GM19467 (cell line): ENCODE results near the gene EFNA5.

Experiments used
- ATAC-seq: cut with Tn5 transposase; IDR thresholded peaks from one replicate; pipeline ENCODE4 v1.9.1; 2021; ENCODE audit warnings: mild to moderate bottlenecking, moderate library complexity; ENCODE audit not compliant: unreplicated experiment

The EFNA5 gene

DNA sequence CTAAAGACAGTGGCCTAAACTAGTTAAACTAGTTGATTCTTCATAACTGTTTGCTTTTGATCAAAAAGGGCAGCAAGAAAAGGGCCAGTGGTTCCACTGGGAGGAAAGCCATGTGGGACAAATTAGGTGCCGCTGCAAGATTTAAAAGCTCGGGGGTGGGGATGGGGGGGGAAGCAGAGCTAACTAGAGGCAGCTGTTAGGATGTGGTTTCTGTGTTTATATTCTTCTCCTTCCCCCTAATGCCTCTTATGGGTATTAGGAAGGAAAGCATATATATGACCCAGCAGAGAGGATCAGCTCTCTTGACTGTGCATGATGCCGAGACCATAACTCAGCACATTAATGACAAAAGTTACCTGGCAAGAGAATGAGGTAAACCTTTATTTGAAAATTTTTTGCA is 65.7 kb downstream of the EFNA5 start:
- ATAC-seq: no peak

DNA sequence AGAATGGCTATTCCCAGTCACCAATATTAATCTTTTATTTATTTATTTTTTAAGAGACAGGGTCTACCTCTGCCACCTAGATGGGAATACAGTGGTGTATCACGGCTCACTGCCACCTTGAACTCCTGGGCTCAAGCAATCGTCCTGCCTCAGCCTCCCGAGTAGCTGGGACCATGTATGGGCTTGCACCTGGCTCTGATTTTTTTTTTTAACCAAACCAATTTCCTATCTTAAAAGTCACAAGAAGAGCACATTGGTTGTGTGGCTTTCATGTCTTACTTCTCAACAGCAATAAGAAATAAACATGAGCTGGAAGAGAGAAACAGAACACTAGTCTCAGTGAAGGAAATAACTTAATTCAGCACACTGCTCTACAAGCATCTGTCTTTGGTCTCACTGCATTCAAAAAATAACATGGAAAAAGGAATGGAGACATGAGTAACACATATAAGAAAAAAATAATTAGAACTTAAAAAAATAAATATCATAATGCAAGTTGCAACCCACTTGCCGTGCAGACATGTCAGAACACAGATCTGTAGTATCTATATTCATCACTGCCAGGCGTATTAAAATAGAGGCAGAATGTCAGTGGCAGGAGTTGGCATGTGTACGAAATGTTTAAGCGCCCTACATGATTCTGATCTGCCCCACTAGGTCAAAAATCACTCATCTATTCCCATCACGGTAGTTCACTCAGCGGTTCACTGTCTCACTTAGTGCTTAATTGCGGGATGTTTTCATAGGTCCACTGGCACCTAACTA is 66.4 kb downstream of the EFNA5 start:
- ATAC-seq: no peak

DNA sequence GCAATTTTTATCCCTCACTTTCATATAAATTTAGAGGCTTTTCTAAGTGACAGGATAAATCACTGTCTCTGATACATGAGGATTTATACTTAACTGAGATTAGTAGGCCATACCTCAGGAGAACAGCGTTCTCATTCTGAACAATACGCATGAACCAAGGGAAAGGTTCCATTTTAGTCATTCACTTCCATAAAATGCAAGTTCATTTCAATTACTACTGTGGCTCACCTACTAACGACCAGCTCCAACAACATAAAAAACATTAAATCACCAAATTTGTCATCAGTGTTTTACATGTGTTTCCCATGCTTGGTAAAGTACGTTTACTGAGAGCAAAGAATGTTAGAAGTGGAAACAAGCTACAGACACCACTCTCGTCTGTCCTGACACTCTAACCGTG is 67.4 kb downstream of the EFNA5 start:
- no peak for ATAC-seq

DNA sequence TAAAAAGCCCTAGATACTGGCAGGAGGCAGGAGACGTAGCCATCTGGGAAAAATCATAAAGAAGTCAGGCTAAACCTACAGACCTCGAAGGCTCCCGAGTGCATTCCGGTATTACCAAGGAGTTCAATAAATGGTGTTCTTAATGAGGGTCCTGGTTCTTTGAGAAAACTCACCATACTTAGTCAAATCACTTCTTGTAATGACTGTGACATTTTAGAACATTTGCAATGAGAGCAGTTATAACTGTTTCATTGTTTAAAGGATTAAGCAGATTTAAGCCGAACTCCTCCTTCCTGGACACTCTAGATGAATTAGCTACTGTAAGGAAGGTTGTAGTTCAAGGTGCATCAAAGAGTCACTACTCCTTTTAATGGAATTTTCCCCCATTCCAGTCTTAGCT is 67.8 kb downstream of the EFNA5 start:
- no peak for ATAC-seq

DNA sequence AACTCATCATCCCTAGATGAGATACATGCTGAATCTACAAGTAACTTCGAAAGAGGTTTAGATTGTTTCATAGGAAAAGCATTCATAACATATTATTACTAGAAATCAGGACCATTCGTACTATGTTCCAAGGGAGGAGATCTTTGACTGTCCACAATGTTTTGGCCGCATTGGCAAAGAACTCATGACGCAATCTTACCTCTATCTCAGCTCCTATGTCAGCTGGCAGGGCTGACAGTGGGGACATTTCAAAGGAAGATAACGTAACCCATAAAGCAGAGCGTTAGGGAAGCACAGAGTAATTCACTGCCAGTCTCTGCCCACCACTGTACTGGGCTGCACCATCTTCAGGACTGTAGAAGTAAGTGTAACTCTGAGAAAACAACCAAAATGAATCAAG is 69.7 kb downstream of the EFNA5 start:
- ATAC-seq: no peak

DNA sequence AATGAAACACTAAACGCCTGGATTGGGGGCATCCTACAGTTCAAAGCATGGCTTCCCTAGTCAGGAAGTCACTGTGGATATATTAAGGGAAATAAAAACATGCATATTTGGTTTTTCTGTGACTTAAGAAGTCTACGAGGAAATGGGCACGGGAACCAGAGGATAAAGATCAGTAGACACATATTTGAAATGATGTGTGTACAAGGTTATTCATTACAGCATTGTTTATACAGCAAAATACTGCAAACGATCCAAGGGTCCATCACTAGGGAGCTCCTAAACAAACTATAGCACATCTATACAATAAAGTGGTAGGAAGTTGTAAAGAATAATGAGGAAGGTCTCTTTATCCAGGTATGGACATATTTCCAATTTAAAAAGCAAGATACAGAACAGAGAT is 71.8 kb downstream of the EFNA5 start:
- no peak for ATAC-seq

DNA sequence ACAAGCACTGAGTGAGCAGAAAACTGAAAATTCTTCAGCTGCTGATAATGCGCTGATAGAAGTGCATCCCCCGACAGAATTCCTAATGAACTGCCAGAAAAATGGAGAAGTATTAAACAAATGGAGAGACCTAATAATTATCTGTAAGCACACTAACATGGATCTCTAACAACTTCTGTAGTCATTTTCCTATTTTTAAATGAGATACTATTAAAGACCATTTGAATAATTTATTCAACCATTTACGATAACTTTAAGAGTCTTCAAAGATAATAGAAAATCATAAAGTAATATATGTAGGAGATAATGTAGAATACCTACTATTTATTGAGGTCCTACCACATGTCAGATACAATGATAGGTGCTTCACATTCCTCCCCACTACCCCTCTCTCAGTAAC is 72.9 kb downstream of the EFNA5 start:
- ATAC-seq: no peak

DNA sequence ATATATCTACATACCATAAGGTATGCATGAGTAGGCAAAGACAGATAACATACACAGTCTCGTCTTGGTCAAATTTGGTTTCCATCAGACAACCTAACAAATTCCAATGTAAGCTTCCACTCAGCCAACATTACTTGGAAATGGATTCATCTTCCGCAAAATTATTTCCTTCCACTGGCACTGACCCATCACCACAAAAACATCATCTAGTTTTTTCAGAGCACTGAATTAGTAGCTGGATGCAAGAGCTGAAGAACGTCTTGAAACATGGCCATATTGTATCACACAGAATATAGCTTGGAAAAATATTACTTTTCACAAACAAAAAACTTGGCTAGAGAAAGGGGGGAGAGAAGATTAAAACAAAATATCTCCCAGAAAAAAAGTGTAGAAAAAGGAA is 73.5 kb downstream of the EFNA5 start:
- no peak for ATAC-seq

DNA sequence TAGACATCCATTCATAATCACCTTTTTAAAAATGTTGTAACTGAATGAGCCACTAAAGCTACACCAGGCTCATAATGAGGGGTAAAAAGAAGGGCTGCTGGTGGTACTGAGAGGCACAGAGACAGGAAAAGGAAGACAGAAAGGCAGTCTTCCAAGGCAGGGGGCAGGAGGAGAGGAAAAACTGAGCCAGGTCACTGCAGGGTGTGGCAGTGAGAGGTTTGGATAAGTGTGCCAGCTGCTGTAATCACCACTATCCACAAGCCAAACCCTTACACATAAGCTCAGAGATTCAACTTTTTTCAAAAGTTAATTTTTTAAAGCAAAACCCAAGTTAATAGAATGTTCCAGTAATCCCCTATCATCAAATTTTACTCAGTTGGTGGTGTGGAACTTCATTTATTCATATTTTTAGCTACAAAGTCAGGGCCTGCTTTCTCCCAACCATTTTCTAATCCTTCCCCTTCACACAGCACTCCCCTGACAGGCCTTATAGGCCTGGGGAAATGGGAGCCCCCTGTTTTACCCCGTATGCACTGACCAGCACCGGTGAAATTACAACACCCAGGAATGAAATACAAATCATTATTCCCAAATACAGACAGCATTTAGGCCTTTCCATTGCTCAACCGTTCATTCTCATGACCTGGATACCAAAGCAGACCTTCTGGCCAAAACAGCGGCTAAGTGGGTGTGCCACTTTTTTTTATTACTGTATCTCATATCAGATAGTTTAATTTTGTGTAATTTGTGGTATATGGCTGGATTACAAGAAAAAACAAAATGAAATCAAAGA is 76.3 kb downstream of the EFNA5 start:
- no peak for ATAC-seq

DNA sequence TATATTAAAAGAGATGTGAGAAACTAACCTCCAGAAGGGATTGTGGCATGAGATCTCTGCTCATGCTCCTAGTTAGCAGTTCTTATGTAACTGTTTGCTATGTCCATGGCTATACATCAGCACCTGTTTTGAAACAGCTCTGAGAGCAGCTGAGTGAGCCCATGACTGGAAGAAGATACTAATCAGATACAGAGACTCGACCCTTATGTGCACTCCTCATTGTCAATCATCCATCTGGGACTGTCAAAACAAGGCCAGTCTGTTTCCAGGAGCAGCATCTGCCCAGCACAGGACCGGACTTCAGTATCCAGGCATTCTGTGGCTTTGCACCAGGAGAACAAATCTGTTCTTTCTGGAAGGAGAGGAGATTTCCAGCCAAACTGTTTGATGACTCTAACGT is 77.7 kb downstream of the EFNA5 start:
- ATAC-seq: no peak

DNA sequence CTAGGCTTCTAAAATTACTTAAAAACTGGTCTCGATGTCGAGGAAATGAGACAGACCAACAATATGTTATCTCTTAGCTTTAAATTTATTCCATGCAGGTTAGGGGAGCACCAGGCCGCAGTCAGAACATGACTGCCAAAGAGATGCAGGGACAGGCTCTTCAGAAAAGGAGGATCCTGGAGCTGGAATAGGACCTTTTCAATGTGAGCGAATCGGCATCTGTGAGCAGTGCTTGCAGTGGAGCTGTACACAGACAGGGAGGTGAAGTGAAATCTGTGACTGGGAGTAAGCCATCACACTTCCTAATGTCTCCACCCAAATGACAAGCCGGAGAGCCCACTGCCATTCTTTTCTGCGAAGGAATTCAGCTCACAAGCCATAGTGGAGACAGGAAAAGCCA is 78.2 kb downstream of the EFNA5 start:
- ATAC-seq: no peak

DNA sequence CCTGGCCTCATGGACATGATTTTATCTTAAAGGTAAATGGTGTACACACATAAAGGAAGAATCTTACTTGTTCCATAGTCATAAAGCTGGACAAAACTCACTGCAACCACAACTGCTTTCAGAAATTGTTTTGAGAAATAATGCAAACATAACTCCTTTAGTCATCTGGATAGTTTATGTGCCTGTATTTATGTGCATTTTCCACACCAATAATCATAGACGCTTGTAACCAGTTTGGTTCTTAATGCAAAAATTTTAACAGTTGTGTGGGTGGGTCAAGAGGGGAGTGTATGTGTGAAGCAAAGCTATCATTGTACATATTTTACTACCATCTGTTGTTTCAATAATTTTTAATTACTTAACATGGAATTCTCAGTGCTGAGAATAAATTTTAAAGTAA is 80.1 kb downstream of the EFNA5 start:
- ATAC-seq: no peak

DNA sequence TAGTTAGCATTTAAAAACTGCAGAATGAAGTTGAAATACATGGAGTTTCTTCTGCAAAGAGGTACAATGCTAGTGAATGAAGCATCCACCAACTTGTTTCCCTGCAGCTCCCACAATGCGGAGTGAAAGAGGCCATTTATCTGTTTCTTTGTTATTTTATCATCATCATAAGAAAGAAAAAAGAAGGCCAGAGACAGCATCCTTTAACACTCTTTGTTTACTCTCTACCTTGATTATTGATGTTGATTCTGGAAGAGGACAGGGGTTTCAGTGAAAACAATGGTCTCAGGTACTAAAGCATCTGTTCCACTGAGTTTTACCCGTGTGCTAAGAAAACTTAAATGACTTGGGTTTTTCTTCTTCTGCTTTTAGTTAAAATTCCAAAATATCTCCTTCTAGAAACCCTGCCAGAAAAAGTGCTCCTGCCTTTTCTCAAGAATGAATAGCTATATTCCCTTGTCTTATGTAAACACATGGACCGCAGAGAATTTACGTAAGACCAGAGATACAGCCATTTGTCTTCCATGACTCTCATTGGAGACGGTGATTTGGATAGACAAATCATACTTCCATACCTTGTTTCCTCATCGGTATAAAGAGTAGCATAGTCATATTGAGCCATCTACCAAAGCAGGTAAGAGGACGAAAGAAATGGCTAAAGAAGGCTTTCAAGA is 81.1 kb downstream of the EFNA5 start:
- no peak for ATAC-seq

DNA sequence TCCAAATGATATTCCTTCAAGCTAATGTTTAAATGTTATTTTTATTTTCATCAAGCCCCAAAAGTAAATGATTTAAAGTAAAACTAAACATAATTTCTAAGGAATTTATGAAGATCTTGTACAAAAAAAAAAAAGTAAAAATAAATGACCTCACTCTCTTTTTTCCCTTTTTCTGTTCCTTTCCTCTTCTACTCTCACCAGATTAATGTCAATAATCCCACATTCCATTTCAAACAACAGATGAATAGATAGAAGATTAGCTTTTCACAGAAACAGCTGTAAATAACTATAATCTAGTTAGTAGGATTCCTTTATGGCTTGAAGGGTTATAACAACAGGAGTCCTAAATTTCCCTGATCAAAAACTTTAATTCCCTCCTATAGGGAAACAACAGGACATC is 88.1 kb downstream of the EFNA5 start:
- no peak for ATAC-seq

DNA sequence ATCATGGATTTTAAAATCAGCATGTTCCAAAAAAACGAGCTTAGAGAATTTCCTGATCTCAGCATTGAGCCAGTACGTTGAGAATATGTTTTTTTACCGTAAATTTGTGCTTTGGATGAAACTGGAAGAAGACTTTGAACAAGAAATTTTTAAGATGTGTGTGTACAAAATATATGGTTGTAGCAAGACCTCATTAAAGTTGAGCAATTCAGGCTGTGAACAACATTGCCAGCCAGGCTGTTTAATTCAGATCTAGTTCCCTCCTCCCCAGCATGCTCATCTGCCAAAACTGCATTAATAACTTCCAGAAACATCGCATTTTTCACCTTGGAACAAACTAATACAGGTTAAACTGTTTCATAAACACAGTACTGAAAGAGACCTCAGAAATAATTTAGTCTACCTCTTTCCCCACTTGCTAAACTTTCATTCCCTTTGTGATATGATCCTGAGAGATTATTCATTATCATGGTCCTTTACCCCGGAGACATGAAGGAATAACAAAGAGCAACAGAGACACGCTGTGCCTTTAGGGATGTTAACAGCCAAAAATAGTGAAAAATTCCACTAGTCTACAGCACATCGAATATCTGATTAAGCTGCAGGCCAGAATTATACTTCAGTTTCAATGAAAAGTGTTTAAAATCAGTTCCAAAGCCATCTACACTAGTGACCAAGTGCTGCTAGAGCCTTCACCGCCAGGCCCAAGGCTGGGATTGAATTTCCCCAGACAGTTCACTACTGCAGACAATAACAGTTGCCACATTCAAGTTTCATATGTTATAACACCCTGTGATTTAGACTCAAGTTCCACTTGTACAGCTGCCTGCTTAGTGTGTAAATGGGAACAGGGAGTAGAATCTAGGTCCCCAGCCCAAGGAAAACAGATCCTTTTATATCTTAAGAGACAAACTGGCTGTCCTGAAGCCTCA is 89.6 kb downstream of the EFNA5 start:
- no peak for ATAC-seq

DNA sequence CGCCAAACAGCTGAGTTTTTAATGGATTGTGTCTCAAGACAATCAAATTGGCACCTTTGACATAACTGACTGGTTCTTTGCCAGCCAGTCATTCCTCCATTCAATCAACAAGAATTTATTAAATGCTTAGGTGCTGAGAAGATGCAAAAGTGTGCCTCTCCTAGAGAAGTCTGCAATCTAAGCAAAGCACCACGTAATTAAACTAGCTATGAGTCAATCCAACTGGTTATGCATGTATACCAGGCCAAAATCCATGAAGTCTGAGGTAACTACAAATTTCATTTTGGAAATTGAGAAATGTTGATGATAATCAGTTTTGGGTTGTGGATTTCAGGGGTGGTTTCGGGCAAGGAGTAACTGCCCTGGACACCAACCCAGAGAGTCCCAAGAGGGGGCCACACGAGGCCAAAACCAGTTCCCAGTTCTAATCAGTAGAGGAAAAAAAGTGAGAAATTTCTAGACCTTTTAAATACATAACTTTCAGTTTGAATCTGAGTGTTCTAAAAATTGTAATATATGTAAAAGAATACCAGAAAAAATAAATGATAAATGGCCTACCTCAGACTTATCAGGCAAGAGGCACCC is 92.6 kb downstream of the EFNA5 start:
- ATAC-seq: no peak

DNA sequence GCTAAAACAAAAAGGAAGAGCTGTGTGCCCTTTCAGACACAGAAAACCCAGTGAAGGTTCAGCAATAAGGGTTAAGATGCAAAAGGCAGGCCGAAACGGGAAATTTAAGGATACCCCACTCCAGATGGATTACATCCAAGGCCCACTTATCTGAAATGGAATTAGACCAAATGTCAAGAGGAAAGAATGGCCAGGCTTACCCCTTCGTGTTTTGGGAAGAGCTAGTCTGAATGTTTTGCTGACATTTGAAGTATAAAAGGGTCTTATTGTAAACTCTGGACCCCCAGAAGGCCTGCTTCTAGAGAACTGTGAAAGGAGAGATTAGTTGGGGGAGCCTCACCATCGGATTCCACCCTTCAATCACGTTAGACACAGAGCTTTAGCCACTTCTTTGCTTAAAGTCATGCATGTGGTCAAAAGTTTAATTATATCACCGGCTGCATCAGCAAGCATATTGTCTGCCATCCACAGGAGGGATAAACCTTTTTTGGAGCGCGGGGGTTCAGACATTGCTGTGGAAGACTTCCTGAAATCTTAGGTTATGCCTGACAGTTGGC is 93.3 kb downstream of the EFNA5 start:
- ATAC-seq: no peak

DNA sequence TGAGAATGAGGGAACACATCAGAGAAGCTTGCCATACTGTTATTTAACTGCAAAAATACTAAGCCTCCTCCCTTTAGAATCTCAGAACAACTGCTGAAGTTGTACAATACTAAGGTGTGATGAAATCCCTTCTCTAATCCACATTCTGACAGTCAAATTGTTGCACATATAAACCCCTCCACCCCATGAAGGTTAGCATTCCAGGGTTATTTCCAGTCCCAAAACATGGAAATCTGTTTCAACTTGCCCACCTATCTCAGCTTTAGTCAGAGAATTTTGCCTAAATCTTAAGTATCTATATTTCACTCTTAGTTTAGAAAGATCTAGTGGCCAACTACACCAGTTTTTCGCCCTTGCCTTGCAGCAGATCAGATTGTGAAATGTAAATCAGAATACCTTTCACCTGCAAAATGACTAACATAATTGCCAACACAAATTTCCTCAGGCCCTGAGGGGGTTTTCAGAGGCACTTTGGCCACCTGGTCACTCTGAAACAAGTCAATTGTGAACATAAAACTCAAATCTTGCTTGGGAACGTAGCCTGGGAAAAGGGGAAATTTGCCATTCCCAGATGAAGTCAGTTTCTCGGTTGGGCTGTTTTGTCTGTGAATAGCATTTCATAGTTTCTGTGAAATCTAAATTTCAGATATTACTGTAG is 93.9 kb downstream of the EFNA5 start:
- ATAC-seq: no peak

DNA sequence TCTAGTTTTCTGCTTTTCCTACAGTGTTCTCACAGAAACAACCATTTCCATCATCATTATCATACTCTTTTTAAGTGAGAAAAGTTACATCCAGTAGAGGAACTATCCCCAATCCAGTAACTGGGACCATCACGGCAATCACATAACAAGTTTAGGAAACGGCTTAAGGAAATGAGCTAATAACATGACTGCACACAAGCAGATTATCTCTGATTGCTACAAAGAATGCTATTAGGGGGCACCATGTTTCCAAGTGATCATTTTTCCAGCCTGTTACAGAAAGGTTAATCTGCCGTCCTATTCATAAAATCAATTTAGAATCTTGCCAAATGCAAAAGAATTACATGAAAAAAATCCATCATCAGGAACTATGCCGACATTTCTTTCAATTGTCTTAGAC is 94.6 kb downstream of the EFNA5 start:
- no peak for ATAC-seq

DNA sequence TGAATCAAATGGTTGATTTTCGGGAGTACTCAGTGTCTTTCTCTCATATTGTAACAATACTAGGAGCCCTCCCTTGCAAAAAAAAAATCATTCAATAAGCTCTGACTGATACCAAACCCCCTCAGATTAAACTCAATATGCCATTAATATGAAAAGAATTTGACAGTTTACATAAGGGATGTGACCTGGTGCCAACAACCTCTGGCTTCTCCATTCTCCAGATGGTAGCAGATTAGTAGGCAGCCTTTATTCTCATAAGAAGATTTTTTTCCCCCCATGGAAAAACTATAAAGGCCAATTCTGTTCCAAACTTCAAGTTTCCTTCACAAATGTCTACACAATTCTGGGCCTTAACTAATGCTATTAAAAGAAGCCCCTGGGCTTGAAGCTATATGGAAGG is 96.5 kb downstream of the EFNA5 start:
- ATAC-seq: no peak
